Erythroblast (primary cell): ENCODE data around the gene TMEM179.

Experiments used
- GATA1 ChIP-seq: IDR thresholded peaks from 2 replicates; pipeline ENCODE4 v1.6.1; 2011; ENCODE audit warnings: low read depth, mild to moderate bottlenecking, control low read depth, low read length, moderate library complexity
- POLR2A ChIP-seq: IDR thresholded peaks from 2 replicates; pipeline ENCODE4 v1.6.1; 2011; ENCODE audit warnings: mild to moderate bottlenecking, low read length

DNA sequence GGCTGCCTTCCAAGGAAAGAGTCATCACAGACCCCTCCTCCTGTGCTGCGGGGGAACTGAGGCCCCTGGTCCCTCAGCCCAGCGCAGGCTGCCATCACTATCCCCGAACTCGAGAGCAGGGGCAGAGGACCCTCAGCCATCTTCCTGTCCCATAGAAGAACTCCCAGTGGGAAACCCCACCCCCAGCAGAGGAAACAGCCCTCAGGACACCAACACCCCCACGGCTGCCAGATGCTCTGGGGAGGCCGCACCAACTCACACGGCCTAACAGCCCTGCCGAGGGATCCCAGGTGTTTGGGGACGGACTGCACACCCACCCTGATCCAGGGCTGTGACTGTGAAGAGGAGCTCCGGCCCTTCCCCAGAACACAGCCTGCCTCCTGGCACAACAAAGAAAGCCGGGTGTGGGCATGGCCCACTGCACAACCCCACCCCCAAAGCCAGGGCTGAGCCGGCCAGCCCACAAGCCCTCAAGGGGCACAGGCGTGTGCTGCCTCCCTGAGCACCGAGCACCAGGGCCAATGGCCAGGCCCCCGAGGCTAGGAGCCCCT is 41.3 kb downstream of the TMEM179 start:
- TF ChIP-seq POLR2A (no peak), GATA1 (no peak)
